Measurements from ENCODE around the gene TMCC2. TPM values are rescaled to one million over a fixed set of nuclear protein-coding genes. Genes with fewer than 3 reads are reported as not detected.

TMCC2 gene
- polyA plus RNA-seq, 3 donors, result 0.16 to 0.27 TPM; not detected in 1

GRCh38 chr1:205270271-205270670 lies 42.5 kb downstream of the TMCC2 start:
- Histone ChIP-seq H3K9ac (ENCODE audit: insufficient read depth, low read length, poor library complexity, severe bottlenecking) (no peak overlapping the region), H3K79me2 (ENCODE audit: insufficient read depth, low read length) (no peaks in the 10 kb centered on the region), H3K4me3 (replicated peaks in 1 of 3; ENCODE audit: low read depth in 2 of 3, low read length in 3 of 3) (no peak overlapping the region), H3K4me1 (ENCODE audit: control insufficient read depth in 1 of 2, insufficient read depth in 2 of 2, low read length in 2 of 2) (peaks cover 13 to 18% of the 10 kb centered on the region in 2 donors), H3K9me3 (replicated peaks in 1 of 2; ENCODE audit: control insufficient read depth in 1 of 2, insufficient read depth in 1 of 2, low read length in 2 of 2) (no peaks in the 10 kb centered on the region), H3K27ac (ENCODE audit: low read depth in 1 of 2, low read length in 2 of 2) (no peak overlapping the region), H3K4me2 (replicated peaks; ENCODE audit: extremely low read depth, low read length, poor library complexity, severe bottlenecking) (no peak overlapping the region), H3K36me3 (replicated peaks in 1 of 2; ENCODE audit: control insufficient read depth in 1 of 2, insufficient read depth in 2 of 2, low read length in 2 of 2) (no peaks in the 10 kb centered on the region), H3K27me3 (ENCODE audit: control insufficient read depth in 2 of 2, insufficient read depth in 2 of 2, low read length in 2 of 2) (no peaks in the 10 kb centered on the region), H4K20me1 (ENCODE audit: insufficient read depth, low read length) (no peaks in the 10 kb centered on the region), H2AFZ (ENCODE audit: insufficient read depth, low read depth, low read length, poor library complexity, severe bottlenecking) (no peak overlapping the region)
- Mint-ChIP-seq H3K4me3 (no peak overlapping the region), H3K4me1 (peaks cover 23% of the 10 kb centered on the region), H3K36me3 (peaks cover 0 to 2% of the 10 kb centered on the region in 2 donors), H3K27ac (peak overlapping the region in 1 of 7 donors; percentile 22), H3K9me3 (no peaks in the 10 kb centered on the region), H3K27me3 (ENCODE audit: low read depth in 3 of 3) (peaks cover 0 to 15% (median 4%) of the 10 kb centered on the region in 3 donors)
- intact Hi-C loops (cut with micrococcal nuclease), result loop anchor here in 1 of 2 donors (10.0 kb wide), 1 partner anchor 255 kb away; no protein-coding TSS in a partner anchor
- TF ChIP-seq, protein P1, sequence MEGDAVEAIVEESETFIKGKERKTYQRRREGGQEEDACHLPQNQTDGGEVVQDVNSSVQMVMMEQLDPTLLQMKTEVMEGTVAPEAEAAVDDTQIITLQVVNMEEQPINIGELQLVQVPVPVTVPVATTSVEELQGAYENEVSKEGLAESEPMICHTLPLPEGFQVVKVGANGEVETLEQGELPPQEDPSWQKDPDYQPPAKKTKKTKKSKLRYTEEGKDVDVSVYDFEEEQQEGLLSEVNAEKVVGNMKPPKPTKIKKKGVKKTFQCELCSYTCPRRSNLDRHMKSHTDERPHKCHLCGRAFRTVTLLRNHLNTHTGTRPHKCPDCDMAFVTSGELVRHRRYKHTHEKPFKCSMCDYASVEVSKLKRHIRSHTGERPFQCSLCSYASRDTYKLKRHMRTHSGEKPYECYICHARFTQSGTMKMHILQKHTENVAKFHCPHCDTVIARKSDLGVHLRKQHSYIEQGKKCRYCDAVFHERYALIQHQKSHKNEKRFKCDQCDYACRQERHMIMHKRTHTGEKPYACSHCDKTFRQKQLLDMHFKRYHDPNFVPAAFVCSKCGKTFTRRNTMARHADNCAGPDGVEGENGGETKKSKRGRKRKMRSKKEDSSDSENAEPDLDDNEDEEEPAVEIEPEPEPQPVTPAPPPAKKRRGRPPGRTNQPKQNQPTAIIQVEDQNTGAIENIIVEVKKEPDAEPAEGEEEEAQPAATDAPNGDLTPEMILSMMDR (IDR thresholded peaks at IDR 0.05), result no peak
- WGBS (ENCODE audit: insufficient coverage), result 100% methylated on average over 4 of the region's 7 CpGs
- DNase-seq, result no peak

DNA sequence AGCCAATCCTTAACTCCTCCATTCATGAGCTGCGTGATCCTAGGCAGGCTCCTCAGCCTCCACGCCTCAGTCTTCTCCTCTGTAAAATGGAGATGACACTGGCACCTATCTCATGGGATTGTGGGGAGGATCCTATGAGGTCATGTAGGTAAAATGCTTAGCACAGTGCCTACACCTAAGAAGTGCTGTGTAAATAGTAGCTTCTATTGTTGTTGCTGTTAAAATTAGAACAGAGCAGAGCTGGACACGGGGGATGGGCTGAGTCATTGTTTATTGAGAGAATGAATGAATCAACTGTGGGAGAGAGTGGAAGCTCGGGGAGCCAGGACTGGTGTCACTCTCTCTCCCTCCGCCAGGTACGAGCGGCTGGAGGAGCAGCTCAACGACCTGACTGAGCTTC lies 43.0 kb downstream of the TMCC2 start:
- H3K36me3 Mint-ChIP-seq, result peaks cover 0 to 2% of the 10 kb centered on the region in 2 donors
- Histone ChIP-seq H3K4me2 (replicated peaks; ENCODE audit: extremely low read depth, low read length, poor library complexity, severe bottlenecking) (no peak overlapping the region), H3K36me3 (replicated peaks in 1 of 2; ENCODE audit: control insufficient read depth in 1 of 2, insufficient read depth in 2 of 2, low read length in 2 of 2) (no peaks in the 10 kb centered on the region), H2AFZ (ENCODE audit: insufficient read depth, low read depth, low read length, poor library complexity, severe bottlenecking) (no peak overlapping the region), H3K9ac (ENCODE audit: insufficient read depth, low read length, poor library complexity, severe bottlenecking) (no peak overlapping the region), H3K4me3 (replicated peaks in 1 of 3; ENCODE audit: low read depth in 2 of 3, low read length in 3 of 3) (no peak overlapping the region), H4K20me1 (ENCODE audit: insufficient read depth, low read length) (no peaks in the 10 kb centered on the region), H3K79me2 (ENCODE audit: insufficient read depth, low read length) (no peaks in the 10 kb centered on the region), H3K9me3 (replicated peaks in 1 of 2; ENCODE audit: control insufficient read depth in 1 of 2, insufficient read depth in 1 of 2, low read length in 2 of 2) (no peaks in the 10 kb centered on the region), H3K27me3 (ENCODE audit: control insufficient read depth in 2 of 2, insufficient read depth in 2 of 2, low read length in 2 of 2) (no peaks in the 10 kb centered on the region), H3K27ac (ENCODE audit: low read depth in 1 of 2, low read length in 2 of 2) (no peak overlapping the region), H3K4me1 (ENCODE audit: control insufficient read depth in 1 of 2, insufficient read depth in 2 of 2, low read length in 2 of 2) (peaks cover 13 to 18% of the 10 kb centered on the region in 2 donors)
- intact Hi-C loops (cut with micrococcal nuclease), result loop anchor here in 1 of 2 donors (10.0 kb wide), 1 partner anchor 254 kb away; no protein-coding TSS in a partner anchor
- H3K4me1 Mint-ChIP-seq, result peaks cover 23% of the 10 kb centered on the region
- DNase-seq, result no peak
- H3K27ac Mint-ChIP-seq, result peak overlapping the region in 1 of 7 donors; percentile 15
- 85% methylated on average over 6 of the region's 8 CpGs for WGBS (ENCODE audit: insufficient coverage)
- H3K27me3 Mint-ChIP-seq (ENCODE audit: low read depth in 3 of 3), result peaks cover 0 to 12% (median 4%) of the 10 kb centered on the region in 3 donors
- no peaks in the 10 kb centered on the region for H3K9me3 Mint-ChIP-seq
- H3K4me3 Mint-ChIP-seq, result no peak overlapping the region
- TF ChIP-seq, protein P1 (IDR thresholded peaks at IDR 0.05), result no peak
